GM23338 (cell line): ENCODE measurements around the gene C11orf24. TPM values are rescaled to one million over a fixed set of nuclear protein-coding genes. Genes with fewer than 3 reads are reported as not detected.

ENCODE experiments used
- ATAC-seq: fragments of 200-7000 bp; cut with Tn5 transposase; 3 replicates; pipeline ENCODE4 v1.9.1; 2020
- DNase-seq: peaks from one replicate; pipeline ENCODE4 v3.0.0-alpha.2; 2015; ENCODE audit warnings: low spot score
- H2AFZ ChIP-seq: fragments of 200-600 bp; sonication (generic); 2 replicates; pipeline ENCODE4 v1.8.0; 2016; ENCODE audit warnings: antibody characterized with exemption, mild to moderate bottlenecking, moderate library complexity
- H3F3A ChIP-seq: fragments of 200-600 bp; sonication (generic); replicated peaks from 2 replicates; pipeline ENCODE4 v1.8.0; 2017; ENCODE audit warnings: antibody characterized with exemption, mixed run types, low read depth
- H3K27ac ChIP-seq: fragments of 200-600 bp; sonication (generic); 2 replicates; pipeline ENCODE4 v1.6.1; 2016; ENCODE audit warnings: low read depth
- H3K27me3 ChIP-seq: fragments of 200-600 bp; sonication (generic); 2 replicates; pipeline ENCODE4 v1.8.0; 2016; ENCODE audit warnings: mild to moderate bottlenecking, mixed run types, moderate library complexity; ENCODE audit not compliant: insufficient read depth
- H3K36me3 ChIP-seq: fragments of 200-600 bp; sonication (generic); 2 replicates; pipeline ENCODE4 v1.8.0; 2016; ENCODE audit warnings: mild to moderate bottlenecking; ENCODE audit not compliant: insufficient read depth
- H3K4me1 ChIP-seq: fragments of 200-600 bp; sonication (generic); 2 replicates; pipeline ENCODE4 v1.8.0; 2016; ENCODE audit warnings: mild to moderate bottlenecking, moderate library complexity; ENCODE audit not compliant: insufficient read depth
- H3K4me2 ChIP-seq: fragments of 200-600 bp; sonication (generic); 2 replicates; pipeline ENCODE4 v1.7.1; 2017; ENCODE audit warnings: mixed run types
- H3K4me3 ChIP-seq: fragments of 200-600 bp; sonication (generic); 2 replicates; pipeline ENCODE4 v1.6.1; 2016; ENCODE audit warnings: mixed run types
- H3K79me2 ChIP-seq: fragments of 200-600 bp; sonication (generic); replicated peaks from 2 replicates; pipeline ENCODE4 v1.8.0; 2017; ENCODE audit warnings: mild to moderate bottlenecking; ENCODE audit not compliant: insufficient read depth
- H3K9me2 ChIP-seq: fragments of 200-600 bp; sonication (generic); 2 replicates; pipeline ENCODE4 v1.8.0; 2017; ENCODE audit not compliant: insufficient read depth
- H4K20me1 ChIP-seq: fragments of 200-600 bp; sonication (generic); replicated peaks from 2 replicates; pipeline ENCODE4 v1.8.0; 2017; ENCODE audit warnings: mild to moderate bottlenecking; ENCODE audit not compliant: insufficient read depth
- H3K27ac Mint-ChIP-seq: 2 replicates; pipeline ENCODE4 v1.8.0; 2020; ENCODE audit warnings: inconsistent platforms, mild to moderate bottlenecking, moderate library complexity, mixed read lengths
- H3K27me3 Mint-ChIP-seq: 3 replicates; pipeline ENCODE4 v1.8.0; 2022; ENCODE audit warnings: low read depth, mild to moderate bottlenecking, moderate library complexity, mixed read lengths, inconsistent platforms; ENCODE audit not compliant: insufficient read depth, poor library complexity
- H3K36me3 Mint-ChIP-seq: 3 replicates; pipeline ENCODE4 v1.8.0; 2021; ENCODE audit warnings: low read depth, mild to moderate bottlenecking, inconsistent platforms, moderate library complexity, mixed read lengths
- H3K4me1 Mint-ChIP-seq: 3 replicates; pipeline ENCODE4 v1.8.0; 2020; ENCODE audit warnings: mild to moderate bottlenecking, inconsistent platforms, mixed read lengths
- H3K4me3 Mint-ChIP-seq: 3 replicates; pipeline ENCODE4 v1.8.0; 2021; ENCODE audit warnings: moderate library complexity, mild to moderate bottlenecking, inconsistent platforms, mixed read lengths
- H3K9me3 Mint-ChIP-seq: 3 replicates; pipeline ENCODE4 v1.8.0; 2020; ENCODE audit warnings: moderate library complexity, mild to moderate bottlenecking, inconsistent platforms, mixed read lengths
- CREB1 ChIP-seq: fragments of 250-450 bp; sonication (Bioruptor Pico); IDR thresholded peaks from 2 replicates; pipeline ENCODE4 v1.5.0; 2020; ENCODE audit warnings: low read depth, mild to moderate bottlenecking, moderate library complexity
- ETS1 ChIP-seq: IDR thresholded peaks from 2 replicates; pipeline ENCODE4 v1.6.1; 2016; ENCODE audit warnings: antibody characterized with exemption
- EZH2 ChIP-seq: fragments of 200-600 bp; sonication (generic); IDR thresholded peaks from one replicate; pipeline ENCODE4 v1.8.0; 2017; ENCODE audit warnings: antibody characterized with exemption, mild to moderate bottlenecking, low read depth; ENCODE audit not compliant: unreplicated experiment
- EZH2phosphoT487 ChIP-seq: fragments of 200-600 bp; sonication (generic); IDR thresholded peaks from one replicate; pipeline ENCODE4 v1.8.1; 2018; ENCODE audit warnings: antibody characterized with exemption; ENCODE audit not compliant: unreplicated experiment
- JUNB ChIP-seq: IDR thresholded peaks from one replicate; pipeline ENCODE4 v1.6.1; 2016; ENCODE audit warnings: antibody characterized with exemption; ENCODE audit not compliant: unreplicated experiment
- NANOG ChIP-seq: IDR thresholded peaks from 2 replicates; pipeline ENCODE4 v1.6.1; 2016; ENCODE audit warnings: antibody characterized with exemption, borderline replicate concordance
- POLR2AphosphoS5 ChIP-seq: IDR thresholded peaks from 2 replicates; pipeline ENCODE4 v1.6.1; 2016; ENCODE audit warnings: antibody characterized with exemption, low read depth
- REST ChIP-seq: IDR thresholded peaks from one replicate; pipeline ENCODE4 v1.6.1; 2018; ENCODE audit warnings: antibody characterized with exemption; ENCODE audit not compliant: unreplicated experiment
- STAT1 ChIP-seq: IDR thresholded peaks from one replicate; pipeline ENCODE4 v1.6.1; 2016; ENCODE audit warnings: antibody characterized with exemption; ENCODE audit not compliant: unreplicated experiment
- ZNF114 ChIP-seq: fragments of 250-450 bp; sonication (Bioruptor Pico); IDR thresholded peaks from 2 replicates; pipeline ENCODE4 v1.5.0; 2020; ENCODE audit warnings: mild to moderate bottlenecking, moderate library complexity
- ZNF462 ChIP-seq: fragments of 250-450 bp; sonication (Bioruptor Pico); IDR thresholded peaks from 2 replicates; pipeline ENCODE4 v1.5.0; 2020; ENCODE audit warnings: mild to moderate bottlenecking, moderate library complexity
- long read RNA-seq: library from polyadenylated mRNA; unstranded; transcript quantifications from one replicate; pipeline ENCODE4 v2.0.0, GENCODE V29; 2020; ENCODE audit not compliant: unreplicated experiment
- polyA plus RNA-seq: library from polyadenylated mRNA; unstranded; fragments of >200 nt; fragmentation: Nextera tagmentation; extraction: Ambion mirVana; gene quantifications from 2 replicates; pipeline ENCODE4 v1.2.1, GENCODE V29; 2016
- total RNA-seq: library from RNA; depleted of rRNA; stranded (reverse); fragments of >200 nt; shearing (Covaris generic); gene quantifications from 2 replicates; pipeline ENCODE4 v1.2.3, GENCODE V29; 2014; rRNA removed

Gene C11orf24
- total RNA-seq (45.2 and 57.5 TPM in 2 replicates), polyA plus RNA-seq (49.8 and 50.7 TPM in 2 replicates)
- long read RNA-seq, partial matches to known transcripts, result 0 of 18 reads
- long read RNA-seq, other reads (novel, unspliced or antisense), result 14 of 18 reads

GRCh38 chr11:68271781-68272608, at the start of gene C11orf24:
TSS of gene C11orf24 (minus strand) at chr11:68271973. CDS start at chr11:68263767, 8,206 bp downstream.
- TF ChIP-seq CREB1 (CRISPR knock-in tag) (peak; percentile 97), ZNF462 (CRISPR knock-in tag) (no peak), REST (peak; percentile 18), POLR2AphosphoS5 (peak; percentile 94), NANOG (no peak), STAT1 (no peak), EZH2phosphoT487 (no peak), ETS1 (0 out of 2 replicates have a peak, but pooled peaks have one; percentile 36), JUNB (no peak), ZNF114 (CRISPR knock-in tag) (no peak), EZH2 (no peak)
- Histone ChIP-seq H3F3A (peaks cover 6% of the 10 kb centered on the region; the same call in 1 of the 2 replicates), H3K27ac (peak within 1 kb of the TSS; percentile 90), H3K27me3 (no peaks in the 10 kb centered on the region), H3K36me3 (no peaks in the 10 kb centered on the region; the same call in 1 of the 2 replicates), H3K4me3 (peak within 1 kb of the TSS; percentile 96), H2AFZ (peak within 1 kb of the TSS; percentile 89), H3K4me2 (peak within 1 kb of the TSS; percentile 93), H3K4me1 (peaks cover 7% of the 10 kb centered on the region; the same call in 1 of the 2 replicates), H4K20me1 (no peaks in the 10 kb centered on the region; the same call in none of the 2 replicates), H3K79me2 (peaks cover 30% of the 10 kb centered on the region), H3K9me2 (no peaks in the 10 kb centered on the region)
- peak within 1 kb of the TSS; percentile 99 for H3K27ac Mint-ChIP-seq
- peak within 1 kb of the TSS; percentile 99 for H3K4me3 Mint-ChIP-seq
- peak; percentile 97 for DNase-seq
- H3K36me3 Mint-ChIP-seq, result peaks cover 13% of the 10 kb centered on the region; the same call in 2 of the 3 replicates
- peaks cover 13% of the 10 kb centered on the region for H3K4me1 Mint-ChIP-seq
- peak; percentile 92 for ATAC-seq
- H3K9me3 Mint-ChIP-seq, result no peaks in the 10 kb centered on the region
- H3K27me3 Mint-ChIP-seq, result peaks cover 2% of the 10 kb centered on the region
